H7 (cell line): ENCODE data around the gene TRIM16. TPM values are rescaled to one million over a fixed set of nuclear protein-coding genes. Genes with fewer than 3 reads are reported as not detected.
"Not testable (repeated sequence)": the region's sequence is repeated elsewhere in the genome, so short reads cannot be mapped to it uniquely, and the experiment has no call there.

Experiments used
- DNase-seq: peaks from one replicate; pipeline ENCODE4 v3.0.0; 2012
- H3K27me3 ChIP-seq: 2 replicates; pipeline ENCODE4 v1.6.0; 2011; ENCODE audit warnings: mild to moderate bottlenecking, low read length; ENCODE audit not compliant: control insufficient read depth, insufficient read depth
- H3K36me3 ChIP-seq: replicated peaks from 2 replicates; pipeline ENCODE4 v1.5.1; 2011; ENCODE audit warnings: low read length; ENCODE audit not compliant: control insufficient read depth, insufficient read depth
- H3K4me3 ChIP-seq: 2 replicates; pipeline ENCODE4 v1.5.1; 2011; ENCODE audit warnings: low read depth, mild to moderate bottlenecking, control low read depth, low read length, moderate library complexity; ENCODE audit not compliant: insufficient read depth
- total RNA-seq: library from RNA; depleted of rRNA; stranded (reverse); fragments of >200 nt; shearing (Covaris generic); gene quantifications from 2 replicates; pipeline ENCODE4 v1.2.3, GENCODE V29; 2014; rRNA removed

The TRIM16 gene
- total RNA-seq, 1 experiment from 2014 or later, result 17.1 TPM

GRCh38 chr17:15613111-15613510, 71.0 kb downstream of the TRIM16 start:
- not testable (repeated sequence) for H3K27me3 ChIP-seq, DNase-seq, H3K36me3 ChIP-seq, H3K4me3 ChIP-seq

GRCh38 chr17:15592960-15593359, 91.2 kb downstream of the TRIM16 start:
- H3K36me3 ChIP-seq, H3K4me3 ChIP-seq, DNase-seq, H3K27me3 ChIP-seq: not testable (repeated sequence)

GRCh38 chr17:15591986-15592385, 92.1 kb downstream of the TRIM16 start:
- not testable (repeated sequence) for DNase-seq, H3K4me3 ChIP-seq, H3K36me3 ChIP-seq, H3K27me3 ChIP-seq

GRCh38 chr17:15590844-15591243, 93.3 kb downstream of the TRIM16 start:
- not testable (repeated sequence) for DNase-seq, H3K4me3 ChIP-seq, H3K36me3 ChIP-seq, H3K27me3 ChIP-seq

GRCh38 chr17:15589544-15590536, 94.3 kb downstream of the TRIM16 start:
- not testable (repeated sequence) for DNase-seq, H3K4me3 ChIP-seq, H3K36me3 ChIP-seq, H3K27me3 ChIP-seq

GRCh38 chr17:15588017-15588416, 96.1 kb downstream of the TRIM16 start:
- H3K27me3 ChIP-seq, H3K4me3 ChIP-seq, H3K36me3 ChIP-seq, DNase-seq: not testable (repeated sequence)

GRCh38 chr17:15583313-15583712, 100.8 kb downstream of the TRIM16 start:
- DNase-seq, H3K36me3 ChIP-seq, H3K4me3 ChIP-seq, H3K27me3 ChIP-seq: not testable (repeated sequence)

GRCh38 chr17:15581462-15581861, 102.6 kb downstream of the TRIM16 start:
- H3K36me3 ChIP-seq, H3K4me3 ChIP-seq, H3K27me3 ChIP-seq, DNase-seq: not testable (repeated sequence)

Other genes starting within 250 kb of the TRIM16 start
- 3.9 and 4.7 TPM in 2 replicates for gene CDRT4, start 216.7 kb downstream of the TRIM16 start, total RNA-seq
- gene TVP23C, start 120.8 kb downstream of the TRIM16 start, total RNA-seq, result 7.1 and 15.1 TPM in 2 replicates
- gene FBXW10B, start 64.6 kb downstream of the TRIM16 start, total RNA-seq, result not detected in 2 replicates
- gene ZNF286A, start 15.4 kb upstream of the TRIM16 start, total RNA-seq, result 49.9 and 58.9 TPM in 2 replicates
- 3.8 and 7.7 TPM in 2 replicates for gene TBC1D26, start 48.0 kb upstream of the TRIM16 start, total RNA-seq